ENCODE data around the gene APOBEC3G.

Gene APOBEC3G

GRCh38 chr22:39098026-39098425 is 21.0 kb downstream of the APOBEC3G start:
- no peaks in the 10 kb centered on the region for H3K36me3 ChIP-seq (ENCODE audit: insufficient read depth)
- H4K20me1 ChIP-seq (ENCODE audit: insufficient read depth), result no peaks in the 10 kb centered on the region
- H3K4me1 ChIP-seq (ENCODE audit: low read depth, poor library complexity, severe bottlenecking), result peaks cover 20% of the 10 kb centered on the region
- H2AFZ ChIP-seq (ENCODE audit: low read depth), result no peak overlapping the region
- no peak for TF ChIP-seq CTCF (conservative IDR thresholded peaks at IDR 0.05; ENCODE audit: low read depth, low read length)
- H3K27me3 ChIP-seq (ENCODE audit: insufficient read depth, low read depth), result no peaks in the 10 kb centered on the region
- H3K79me2 ChIP-seq (ENCODE audit: insufficient read depth, low read depth), result no peaks in the 10 kb centered on the region
- H3K27ac ChIP-seq, result no peak overlapping the region
- H3K9ac ChIP-seq, result no peak overlapping the region
- no peak overlapping the region for H3K4me2 ChIP-seq
- no peak overlapping the region for H3K4me3 ChIP-seq (IDR thresholded peaks at IDR 0.05; ENCODE audit: insufficient read depth, low read depth, low read length)

DNA sequence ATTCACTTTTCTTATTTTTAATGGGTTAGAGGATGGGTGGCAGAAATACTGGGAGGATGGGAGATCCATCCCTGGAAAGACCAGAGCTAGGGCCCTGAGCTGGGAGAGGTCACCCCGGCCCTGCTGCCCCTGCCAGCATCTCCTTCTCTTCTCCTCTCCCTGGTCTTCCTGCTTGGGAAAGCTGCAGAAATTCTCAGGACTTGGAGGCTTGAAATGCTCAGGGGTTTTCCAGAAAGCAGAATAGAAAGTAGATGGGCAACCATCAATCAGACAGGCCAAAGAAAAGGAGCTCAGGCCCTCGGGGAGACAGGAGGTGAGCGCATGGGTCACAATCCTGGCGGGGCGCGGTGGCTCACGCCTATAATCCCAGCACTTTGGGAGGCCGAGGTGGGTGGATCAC is 21.5 kb downstream of the APOBEC3G start:
- Histone ChIP-seq H3K4me1 (ENCODE audit: low read depth, poor library complexity, severe bottlenecking) (peaks cover 14% of the 10 kb centered on the region), H3K36me3 (ENCODE audit: insufficient read depth) (no peaks in the 10 kb centered on the region), H3K4me3 (IDR thresholded peaks at IDR 0.05; ENCODE audit: insufficient read depth, low read depth, low read length) (no peak overlapping the region), H2AFZ (ENCODE audit: low read depth) (no peak overlapping the region), H3K4me2 (no peak overlapping the region), H3K79me2 (ENCODE audit: insufficient read depth, low read depth) (no peaks in the 10 kb centered on the region), H3K9ac (no peak overlapping the region), H3K27ac (no peak overlapping the region), H3K27me3 (ENCODE audit: insufficient read depth, low read depth) (no peaks in the 10 kb centered on the region), H4K20me1 (ENCODE audit: insufficient read depth) (no peaks in the 10 kb centered on the region)
- TF ChIP-seq CTCF (conservative IDR thresholded peaks at IDR 0.05; ENCODE audit: low read depth, low read length), result no peak

DNA sequence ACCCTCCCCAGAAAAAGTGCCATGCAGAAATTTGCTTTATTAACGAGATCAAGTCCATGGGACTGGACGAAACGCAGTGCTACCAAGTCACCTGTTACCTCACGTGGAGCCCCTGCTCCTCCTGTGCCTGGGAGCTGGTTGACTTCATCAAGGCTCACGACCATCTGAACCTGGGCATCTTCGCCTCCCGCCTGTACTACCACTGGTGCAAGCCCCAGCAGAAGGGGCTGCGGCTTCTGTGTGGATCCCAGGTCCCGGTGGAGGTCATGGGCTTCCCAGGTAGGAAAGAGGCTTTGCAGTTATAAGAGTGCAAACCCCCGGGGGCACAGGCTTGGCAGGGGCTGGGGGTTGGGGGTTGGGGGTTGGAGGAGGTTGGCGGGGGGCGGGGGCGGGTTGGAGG is 24.2 kb downstream of the APOBEC3G start:
- Histone ChIP-seq H2AFZ (ENCODE audit: low read depth) (no peak overlapping the region), H3K4me2 (no peak overlapping the region), H3K27ac (no peak overlapping the region), H3K4me3 (IDR thresholded peaks at IDR 0.05; ENCODE audit: insufficient read depth, low read depth, low read length) (no peak overlapping the region), H3K79me2 (ENCODE audit: insufficient read depth, low read depth) (no peaks in the 10 kb centered on the region), H3K36me3 (ENCODE audit: insufficient read depth) (no peaks in the 10 kb centered on the region), H3K27me3 (ENCODE audit: insufficient read depth, low read depth) (no peaks in the 10 kb centered on the region), H3K9ac (no peak overlapping the region), H3K4me1 (ENCODE audit: low read depth, poor library complexity, severe bottlenecking) (peaks cover 11% of the 10 kb centered on the region), H4K20me1 (ENCODE audit: insufficient read depth) (no peaks in the 10 kb centered on the region)
- no peak for TF ChIP-seq CTCF (conservative IDR thresholded peaks at IDR 0.05; ENCODE audit: low read depth, low read length)

DNA sequence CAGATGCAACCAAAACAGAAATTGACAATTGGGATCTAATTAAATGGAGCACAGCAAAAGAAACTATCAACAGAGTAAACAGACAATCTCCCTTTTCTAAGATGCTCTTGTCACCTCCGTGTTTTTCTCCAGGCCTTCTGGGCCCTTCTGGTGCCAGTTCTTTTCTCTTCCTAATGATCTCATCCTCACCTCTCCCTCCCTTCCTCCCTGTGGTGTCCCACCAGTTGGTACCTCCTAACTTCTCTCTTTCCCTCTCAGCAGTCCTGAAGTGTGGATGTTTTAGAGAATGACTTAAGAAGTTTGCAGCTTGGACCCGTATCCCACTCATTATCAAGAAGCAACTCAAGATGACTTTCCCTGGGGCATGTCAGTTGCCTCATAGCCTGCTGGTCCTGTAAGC is 26.4 kb downstream of the APOBEC3G start:
- no peaks in the 10 kb centered on the region for H3K79me2 ChIP-seq (ENCODE audit: insufficient read depth, low read depth)
- no peak overlapping the region for H3K27ac ChIP-seq
- no peak overlapping the region for H3K4me2 ChIP-seq
- H4K20me1 ChIP-seq (ENCODE audit: insufficient read depth), result no peaks in the 10 kb centered on the region
- H3K27me3 ChIP-seq (ENCODE audit: insufficient read depth, low read depth), result no peaks in the 10 kb centered on the region
- no peak overlapping the region for H3K9ac ChIP-seq
- H3K36me3 ChIP-seq (ENCODE audit: insufficient read depth), result no peaks in the 10 kb centered on the region
- no peak overlapping the region for H3K4me3 ChIP-seq (IDR thresholded peaks at IDR 0.05; ENCODE audit: insufficient read depth, low read depth, low read length)
- H2AFZ ChIP-seq (ENCODE audit: low read depth), result no peak overlapping the region
- TF ChIP-seq CTCF (conservative IDR thresholded peaks at IDR 0.05; ENCODE audit: low read depth, low read length), result no peak
- H3K4me1 ChIP-seq (ENCODE audit: low read depth, poor library complexity, severe bottlenecking), result no peaks in the 10 kb centered on the region

- H4K20me1 ChIP-seq (ENCODE audit: insufficient read depth), result no peaks in the 10 kb centered on the region
- H3K27me3 ChIP-seq (ENCODE audit: insufficient read depth, low read depth), result no peaks in the 10 kb centered on the region
- H3K4me1 ChIP-seq (ENCODE audit: low read depth, poor library complexity, severe bottlenecking), result no peaks in the 10 kb centered on the region
- no peak overlapping the region for H3K4me2 ChIP-seq
- no peaks in the 10 kb centered on the region for H3K79me2 ChIP-seq (ENCODE audit: insufficient read depth, low read depth)
- no peak for TF ChIP-seq CTCF (conservative IDR thresholded peaks at IDR 0.05; ENCODE audit: low read depth, low read length)
- H3K9ac ChIP-seq, result no peak overlapping the region
- no peak overlapping the region for H3K4me3 ChIP-seq (IDR thresholded peaks at IDR 0.05; ENCODE audit: insufficient read depth, low read depth, low read length)
- H2AFZ ChIP-seq (ENCODE audit: low read depth), result no peak overlapping the region
- no peak overlapping the region for H3K27ac ChIP-seq
- no peaks in the 10 kb centered on the region for H3K36me3 ChIP-seq (ENCODE audit: insufficient read depth)
Observed at GRCh38 chr22:39106326-39106725, 29.3 kb downstream of the APOBEC3G start.
